ENCODE data around the gene HDAC10.

DNA sequence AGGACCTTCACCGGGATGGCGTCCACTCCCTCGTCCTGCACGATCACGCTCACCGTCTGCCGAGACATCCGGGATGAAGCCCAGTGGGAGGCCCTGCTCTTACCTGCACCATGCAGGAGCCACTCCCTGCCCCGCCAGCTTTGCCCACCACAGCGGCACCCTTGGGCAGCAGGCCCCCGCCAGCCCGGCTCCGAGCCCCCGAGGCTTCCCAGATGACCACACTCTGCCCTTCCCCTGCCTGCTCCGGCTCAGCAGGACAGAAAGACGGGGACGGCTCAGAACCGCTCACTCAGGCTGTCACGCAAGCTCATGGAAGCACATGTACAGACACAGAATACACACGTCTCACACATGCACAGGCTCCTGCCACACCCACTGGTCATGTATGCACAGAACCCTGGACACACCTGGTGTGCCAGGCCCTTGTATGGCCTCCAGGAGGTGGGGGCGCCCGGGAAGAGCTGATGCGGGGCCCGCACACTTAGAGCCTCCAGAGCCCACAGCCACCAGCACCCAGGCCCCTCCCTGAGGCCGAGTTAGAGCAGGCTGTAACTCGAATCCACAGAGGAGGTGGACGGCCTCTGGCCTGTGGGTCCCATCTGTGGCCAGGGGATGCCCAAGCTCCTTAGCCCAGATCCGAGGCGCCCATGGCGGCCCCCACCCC is 28.0 kb upstream of the HDAC10 start:
- no peak for TF ChIP-seq POLR2AphosphoS5 (IDR thresholded peaks at IDR 0.05; ENCODE audit: borderline replicate concordance, low read depth, low read length)
- no peak for TF ChIP-seq EZH2 (IDR thresholded peaks at IDR 0.05)
